Measurements from ENCODE around the gene TOMM70. TPM values are rescaled to one million over a fixed set of nuclear protein-coding genes. Genes with fewer than 3 reads are reported as not detected.
"Not testable (repeated sequence)": the region's sequence is repeated elsewhere in the genome, so short reads cannot be mapped to it uniquely, and the experiment has no call there.

Gene TOMM70
- polyA plus RNA-seq, 2 of the 4 experiments (the other 2 are of a cell fraction) = 49.3 to 61.8 TPM

DNA sequence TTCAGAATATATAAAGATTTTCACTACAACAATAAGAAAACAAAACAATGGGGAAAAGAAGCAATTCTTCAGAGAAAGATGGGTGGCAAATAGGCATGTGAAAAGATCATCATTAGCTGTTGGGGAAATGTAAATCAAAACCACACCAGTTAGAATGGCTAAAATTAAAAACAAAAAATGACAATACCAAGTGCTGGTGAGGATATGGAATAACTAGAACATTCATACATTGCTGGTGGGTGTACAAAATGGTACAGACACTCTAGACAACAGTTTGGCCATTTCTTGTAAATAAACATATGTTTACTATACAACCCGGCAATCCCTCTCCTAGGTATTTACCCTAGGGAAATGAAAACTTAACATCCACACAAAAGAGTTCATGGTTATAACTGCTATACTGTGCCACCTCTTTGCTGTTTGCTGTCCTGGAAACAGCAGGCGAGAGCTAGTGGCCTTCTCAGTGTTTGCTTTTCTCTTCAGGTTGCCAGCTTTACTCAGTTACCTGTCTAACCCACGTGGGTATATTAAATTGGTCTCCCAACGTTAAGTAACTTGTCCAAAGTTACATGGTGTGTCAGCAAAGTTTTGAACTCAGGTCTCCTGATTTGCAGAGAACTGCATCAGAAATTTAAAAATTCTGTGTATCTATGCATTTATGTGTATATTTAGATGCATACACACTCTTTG is 70.9 kb downstream of the TOMM70 start (continued):
- TF ChIP-seq FOXS1 (CRISPR knock-in tag; IDR thresholded peaks at IDR 0.05) (no peak), RCOR1 (IDR thresholded peaks at IDR 0.05; ENCODE audit: low read depth, low read length) (no peak), SMC3 (IDR thresholded peaks at IDR 0.05) (no peak), CHD4 (IDR thresholded peaks at IDR 0.05; ENCODE audit: borderline replicate concordance) (no peak), HEYL (CRISPR knock-in tag; IDR thresholded peaks at IDR 0.05) (no peak)

DNA sequence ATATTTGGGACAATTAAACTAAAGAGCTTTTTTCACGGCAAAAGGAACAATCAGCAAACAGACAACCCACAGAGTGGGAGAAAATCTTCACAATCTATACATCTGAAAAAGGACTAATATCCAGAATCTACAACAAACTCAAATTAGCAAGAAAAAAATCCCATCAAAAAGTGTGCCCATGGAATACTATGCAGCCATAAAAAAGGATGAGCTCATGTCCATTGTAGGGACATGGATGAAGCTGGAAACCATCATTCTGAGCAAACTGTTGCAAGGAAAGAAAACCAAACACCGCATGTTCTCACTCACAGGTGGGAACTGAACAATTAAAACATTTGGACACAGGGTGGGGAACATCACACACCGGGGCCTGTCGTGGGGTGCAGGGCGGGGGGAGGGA is 73.5 kb downstream of the TOMM70 start:
- FAIRE-seq; POLR2A ChIA-PET; H3K4me3 ChIP-seq; H3K27ac ChIP-seq; DNase-seq (ENCODE audit: low read depth in 1 of 2, low spot score in 1 of 2); H3K9me3 ChIP-seq; H3K4me1 ChIP-seq; ATAC-seq; H3K4me2 ChIP-seq: not testable (repeated sequence)
- CTCF ChIA-PET = interaction anchor here (1.2 to 2.9 kb wide), 2 partner anchors 10 to 11 kb away, joined by 3 to 12 read pairs; no protein-coding TSS in a partner anchor
- WGBS (ENCODE audit: missing lambda C conversion rate) = 87% methylated on average over 5 of the region's 5 CpGs

DNA sequence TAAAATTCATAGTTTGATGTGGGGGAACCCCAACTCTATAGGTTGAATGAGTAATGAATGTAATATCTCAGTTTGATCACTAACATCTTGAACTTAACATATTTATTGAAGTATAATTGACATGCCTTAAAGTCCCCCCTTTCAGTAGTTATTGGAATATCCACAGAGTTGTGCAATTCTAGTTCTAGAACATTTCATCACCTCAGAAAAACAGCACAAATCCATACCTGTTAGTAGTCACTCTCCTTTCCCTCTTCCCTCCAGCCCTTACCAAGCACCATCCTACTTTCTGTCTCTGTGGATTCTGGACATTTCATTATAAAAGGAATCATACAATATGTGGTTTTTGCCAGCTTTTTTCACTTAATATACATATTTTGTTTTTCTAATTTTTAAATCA is 75.1 kb downstream of the TOMM70 start:
- no peaks in the 10 kb centered on the region for H3K4me1 ChIP-seq
- FAIRE-seq = no peak

DNA sequence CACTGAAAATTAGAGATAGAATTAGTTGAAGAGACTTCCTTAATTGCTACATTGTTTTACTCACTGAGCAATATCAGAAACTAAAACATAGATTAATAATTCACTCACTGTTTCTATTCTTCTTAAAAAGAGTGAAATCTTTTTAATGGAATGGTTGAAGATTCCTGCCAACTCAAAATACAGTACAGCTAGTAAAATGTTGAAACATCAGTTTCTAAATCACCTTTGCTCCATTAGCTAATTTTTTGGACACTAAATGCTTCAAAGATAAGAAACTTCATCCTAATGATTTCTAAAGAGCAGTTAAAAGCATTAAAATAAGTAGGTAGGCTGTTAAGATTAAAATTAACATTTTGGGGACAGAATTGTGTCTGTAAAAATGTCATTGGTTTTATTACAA is 76.8 kb downstream of the TOMM70 start:
- DNase-seq (ENCODE audit: low read depth in 1 of 2, low spot score in 1 of 2) (no peak), ATAC-seq (no peak), FAIRE-seq (no peak)
- no peak overlapping the region for H3K27ac ChIP-seq
- POLR2A ChIA-PET = interaction anchor here (1.4 kb wide), 1 partner anchor 10 kb away, joined by 4 read pairs; the partner anchor contains the start of gene NIT2
- TF ChIP-seq FOSL2 (IDR thresholded peaks at IDR 0.05) = no peak
- TF ChIP-seq FOSL2 (CRISPR knock-in tag; IDR thresholded peaks at IDR 0.05) = no peak
- TF ChIP-seq TP53 (CRISPR knock-in tag; IDR thresholded peaks at IDR 0.05) = no peak
- TF ChIP-seq POLR2AphosphoS2 (conservative IDR thresholded peaks at IDR 0.05; ENCODE audit: low read length) = no peak
- TF ChIP-seq, protein P1, sequence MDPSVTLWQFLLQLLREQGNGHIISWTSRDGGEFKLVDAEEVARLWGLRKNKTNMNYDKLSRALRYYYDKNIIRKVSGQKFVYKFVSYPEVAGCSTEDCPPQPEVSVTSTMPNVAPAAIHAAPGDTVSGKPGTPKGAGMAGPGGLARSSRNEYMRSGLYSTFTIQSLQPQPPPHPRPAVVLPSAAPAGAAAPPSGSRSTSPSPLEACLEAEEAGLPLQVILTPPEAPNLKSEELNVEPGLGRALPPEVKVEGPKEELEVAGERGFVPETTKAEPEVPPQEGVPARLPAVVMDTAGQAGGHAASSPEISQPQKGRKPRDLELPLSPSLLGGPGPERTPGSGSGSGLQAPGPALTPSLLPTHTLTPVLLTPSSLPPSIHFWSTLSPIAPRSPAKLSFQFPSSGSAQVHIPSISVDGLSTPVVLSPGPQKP (IDR thresholded peaks at IDR 0.05; ENCODE audit: low read depth, low read length) = no peak
- TF ChIP-seq GATA3 (IDR thresholded peaks at IDR 0.05; ENCODE audit: borderline replicate concordance) = no peak
- TF ChIP-seq, protein P2, sequence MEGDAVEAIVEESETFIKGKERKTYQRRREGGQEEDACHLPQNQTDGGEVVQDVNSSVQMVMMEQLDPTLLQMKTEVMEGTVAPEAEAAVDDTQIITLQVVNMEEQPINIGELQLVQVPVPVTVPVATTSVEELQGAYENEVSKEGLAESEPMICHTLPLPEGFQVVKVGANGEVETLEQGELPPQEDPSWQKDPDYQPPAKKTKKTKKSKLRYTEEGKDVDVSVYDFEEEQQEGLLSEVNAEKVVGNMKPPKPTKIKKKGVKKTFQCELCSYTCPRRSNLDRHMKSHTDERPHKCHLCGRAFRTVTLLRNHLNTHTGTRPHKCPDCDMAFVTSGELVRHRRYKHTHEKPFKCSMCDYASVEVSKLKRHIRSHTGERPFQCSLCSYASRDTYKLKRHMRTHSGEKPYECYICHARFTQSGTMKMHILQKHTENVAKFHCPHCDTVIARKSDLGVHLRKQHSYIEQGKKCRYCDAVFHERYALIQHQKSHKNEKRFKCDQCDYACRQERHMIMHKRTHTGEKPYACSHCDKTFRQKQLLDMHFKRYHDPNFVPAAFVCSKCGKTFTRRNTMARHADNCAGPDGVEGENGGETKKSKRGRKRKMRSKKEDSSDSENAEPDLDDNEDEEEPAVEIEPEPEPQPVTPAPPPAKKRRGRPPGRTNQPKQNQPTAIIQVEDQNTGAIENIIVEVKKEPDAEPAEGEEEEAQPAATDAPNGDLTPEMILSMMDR (IDR thresholded peaks at IDR 0.05) = no peak
- TF ChIP-seq POLR2A (IDR thresholded peaks at IDR 0.05; ENCODE audit: low read length) = no peak
- TF ChIP-seq EP300 (IDR thresholded peaks at IDR 0.05) = no peak
- TF ChIP-seq CEBPB (IDR thresholded peaks at IDR 0.05) = no peak
- TF ChIP-seq RCOR1 (IDR thresholded peaks at IDR 0.05; ENCODE audit: low read depth, low read length) = no peak
- H3K4me3 ChIP-seq = no peak overlapping the region
- CTCF ChIA-PET = no interaction called here
- no peaks in the 10 kb centered on the region for H3K4me1 ChIP-seq
- H3K9me3 ChIP-seq = no peaks in the 10 kb centered on the region
- H3K4me2 ChIP-seq = no peak overlapping the region

More for the DNA sequence above, 75.1 kb downstream of the TOMM70 start:
- no peak for DNase-seq (ENCODE audit: low read depth in 1 of 2, low spot score in 1 of 2)
- TF ChIP-seq FOXS1 (CRISPR knock-in tag; IDR thresholded peaks at IDR 0.05) = no peak
- no peak for TF ChIP-seq KDM5A (IDR thresholded peaks at IDR 0.05)
- TF ChIP-seq TFCP2L1 (CRISPR knock-in tag; IDR thresholded peaks at IDR 0.05) = no peak
- TF ChIP-seq HDAC2 (IDR thresholded peaks at IDR 0.05) = no peak
- CTCF ChIA-PET = interaction anchor here (2.9 kb wide), 1 partner anchor 9 kb away, joined by 12 read pairs; no protein-coding TSS in a partner anchor
- Histone ChIP-seq H3K9me3 (no peaks in the 10 kb centered on the region), H3K4me2 (no peak overlapping the region), H3K27ac (no peak overlapping the region), H3K4me3 (no peak overlapping the region)
- ATAC-seq = no peak
- POLR2A ChIA-PET = no interaction called here

All from A549 (cell line).